Cardiac muscle cell (in vitro differentiated cells and primary cell): ENCODE data around the gene ALPG. TPM values are rescaled to one million over a fixed set of nuclear protein-coding genes. Genes with fewer than 3 reads are reported as not detected.

Experiments used
- DNase-seq, 2 donors: peaks; one replicate each; pipeline versions ENCODE4 v3.0.0 to v3.0.0-alpha.2; 2010 to 2017; ENCODE audit warnings: low read depth in 1 of 2, low spot score in 1 of 2
- H3K27ac ChIP-seq: fragments of 200-600 bp; sonication (generic); 2 replicates; pipeline ENCODE4 v1.5.1; 2016
- H3K27me3 ChIP-seq: fragments of 200-600 bp; sonication (generic); 2 replicates; pipeline ENCODE4 v1.6.0; 2016; ENCODE audit warnings: control low read depth
- H3K36me3 ChIP-seq: fragments of 200-600 bp; sonication (generic); 2 replicates; pipeline ENCODE4 v1.5.1; 2016; ENCODE audit warnings: control low read depth
- H3K4me1 ChIP-seq: fragments of 200-600 bp; sonication (generic); 2 replicates; pipeline ENCODE4 v1.8.1; 2017; ENCODE audit warnings: low read depth, mild to moderate bottlenecking, mixed run types
- H3K4me3 ChIP-seq: fragments of 200-600 bp; sonication (generic); 2 replicates; pipeline ENCODE4 v1.5.1; 2016; ENCODE audit warnings: mild to moderate bottlenecking
- H3K9me3 ChIP-seq: fragments of 200-600 bp; sonication (generic); 2 replicates; pipeline ENCODE4 v1.5.1; 2017; ENCODE audit warnings: low read depth, mild to moderate bottlenecking, control low read depth
- polyA plus RNA-seq: library from polyadenylated mRNA; unstranded; fragments of >200 nt; fragmentation: Nextera tagmentation; extraction: Ambion mirVana; gene quantifications from 2 replicates; pipeline ENCODE4 v1.2.1, GENCODE V29; 2016
- total RNA-seq: library from RNA; depleted of rRNA; stranded (reverse); fragments of >200 nt; gene quantifications from 2 replicates; pipeline ENCODE4 v1.2.3, GENCODE V29; 2016
- TF ChIP-seq, protein P1 (sequence below): IDR thresholded peaks from 2 replicates; pipeline ENCODE4 v1.5.1; 2012; ENCODE audit warnings: low read depth, mild to moderate bottlenecking, low read length

Gene ALPG
- total and polyA plus RNA-seq, 2 experiments from 2014 or later = not detected

DNA sequence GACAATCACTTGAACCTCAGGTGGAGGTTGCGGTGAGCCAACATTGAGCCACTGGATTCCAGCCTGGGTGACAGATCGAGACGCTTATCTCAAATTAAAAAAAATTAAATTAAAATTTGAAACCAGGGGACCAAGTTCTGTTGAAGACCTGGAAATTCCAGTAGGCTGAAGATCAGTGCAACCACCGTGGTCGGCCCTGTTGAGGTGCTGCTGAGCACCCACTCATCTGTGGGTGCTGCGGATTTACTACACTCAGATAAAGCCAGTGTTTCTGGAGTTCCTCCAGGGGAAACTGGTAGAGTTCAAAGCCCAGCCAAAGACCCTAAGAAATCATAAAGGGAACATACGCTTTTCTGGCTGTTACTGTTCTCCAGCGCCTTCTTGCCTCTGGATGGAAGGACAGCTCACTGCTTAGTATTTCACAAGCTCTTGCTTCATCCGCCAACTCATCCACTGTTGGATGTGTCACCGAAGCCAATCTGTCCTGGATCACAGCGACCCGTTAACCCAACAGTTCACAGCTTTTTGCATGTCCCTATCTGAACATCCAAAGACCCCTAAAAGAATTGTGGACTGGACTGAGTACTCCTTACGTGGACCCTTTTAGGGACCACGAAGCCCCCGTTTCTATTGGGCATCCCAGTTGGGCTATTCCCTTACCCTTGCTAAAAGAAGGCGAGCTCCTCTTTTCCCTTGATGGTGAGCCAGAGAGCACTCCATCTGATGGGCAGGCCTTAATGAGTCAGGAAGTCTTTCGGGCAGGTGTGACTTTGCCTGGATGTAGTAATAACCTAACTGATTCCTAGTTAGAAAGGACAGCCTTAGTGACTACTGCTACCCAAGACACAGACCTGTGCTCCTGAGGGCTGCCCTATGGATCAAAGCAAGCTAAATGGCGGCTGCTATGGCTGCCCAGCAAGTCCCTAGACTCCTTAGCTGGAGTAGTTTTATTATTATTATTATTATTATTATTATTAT lies 34.1 kb upstream of the ALPG start:
- H3K9me3 ChIP-seq = no peaks in the 10 kb centered on the region
- TF ChIP-seq, protein P1, sequence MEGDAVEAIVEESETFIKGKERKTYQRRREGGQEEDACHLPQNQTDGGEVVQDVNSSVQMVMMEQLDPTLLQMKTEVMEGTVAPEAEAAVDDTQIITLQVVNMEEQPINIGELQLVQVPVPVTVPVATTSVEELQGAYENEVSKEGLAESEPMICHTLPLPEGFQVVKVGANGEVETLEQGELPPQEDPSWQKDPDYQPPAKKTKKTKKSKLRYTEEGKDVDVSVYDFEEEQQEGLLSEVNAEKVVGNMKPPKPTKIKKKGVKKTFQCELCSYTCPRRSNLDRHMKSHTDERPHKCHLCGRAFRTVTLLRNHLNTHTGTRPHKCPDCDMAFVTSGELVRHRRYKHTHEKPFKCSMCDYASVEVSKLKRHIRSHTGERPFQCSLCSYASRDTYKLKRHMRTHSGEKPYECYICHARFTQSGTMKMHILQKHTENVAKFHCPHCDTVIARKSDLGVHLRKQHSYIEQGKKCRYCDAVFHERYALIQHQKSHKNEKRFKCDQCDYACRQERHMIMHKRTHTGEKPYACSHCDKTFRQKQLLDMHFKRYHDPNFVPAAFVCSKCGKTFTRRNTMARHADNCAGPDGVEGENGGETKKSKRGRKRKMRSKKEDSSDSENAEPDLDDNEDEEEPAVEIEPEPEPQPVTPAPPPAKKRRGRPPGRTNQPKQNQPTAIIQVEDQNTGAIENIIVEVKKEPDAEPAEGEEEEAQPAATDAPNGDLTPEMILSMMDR = no peak
- peaks cover 21% of the 10 kb centered on the region for H3K27me3 ChIP-seq
- H3K4me1 ChIP-seq = no peaks in the 10 kb centered on the region
- H3K4me3 ChIP-seq = no peak overlapping the region
- H3K27ac ChIP-seq = no peak overlapping the region
- DNase-seq = peak in 1 of 2 donors; percentile 54
- no peaks in the 10 kb centered on the region for H3K36me3 ChIP-seq

GRCh38 chr2:232374356-232374755 lies 32.3 kb upstream of the ALPG start:
- no peak for DNase-seq
- Histone ChIP-seq H3K36me3 (no peaks in the 10 kb centered on the region), H3K27ac (no peak overlapping the region), H3K4me1 (no peaks in the 10 kb centered on the region), H3K4me3 (no peak overlapping the region), H3K9me3 (no peaks in the 10 kb centered on the region), H3K27me3 (peaks cover 25% of the 10 kb centered on the region)
- TF ChIP-seq, protein P1 = no peak

- no peak overlapping the region for H3K27ac ChIP-seq
- peaks cover 25% of the 10 kb centered on the region for H3K27me3 ChIP-seq
- no peaks in the 10 kb centered on the region for H3K9me3 ChIP-seq
- TF ChIP-seq, protein P1 = no peak
- DNase-seq = no peak
- no peaks in the 10 kb centered on the region for H3K4me1 ChIP-seq
- H3K36me3 ChIP-seq = no peaks in the 10 kb centered on the region
- H3K4me3 ChIP-seq = no peak overlapping the region
Measured at GRCh38 chr2:232375164-232375563, 31.5 kb upstream of the ALPG start.

DNA sequence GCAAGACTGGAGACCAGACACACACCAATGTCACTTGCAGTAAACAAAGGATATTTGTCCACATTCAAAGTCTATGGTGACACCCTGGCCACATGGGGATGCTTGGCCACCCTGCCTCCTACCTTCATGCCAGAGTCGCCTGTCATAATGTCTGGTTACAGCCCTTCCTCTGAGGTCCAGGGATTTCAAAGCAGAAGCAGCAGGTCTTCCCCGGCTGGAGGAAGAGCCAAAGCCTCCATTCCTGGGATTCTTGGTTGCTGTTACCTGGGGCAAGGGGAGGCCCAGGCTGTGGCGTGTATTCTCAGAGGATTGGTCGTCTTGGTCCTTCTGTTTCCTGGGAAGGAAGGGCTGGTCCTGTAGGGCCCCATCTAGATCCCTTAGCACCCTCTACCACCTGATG lies 30.4 kb upstream of the ALPG start:
- H3K4me1 ChIP-seq = no peaks in the 10 kb centered on the region
- no peaks in the 10 kb centered on the region for H3K9me3 ChIP-seq
- H3K36me3 ChIP-seq = no peaks in the 10 kb centered on the region
- no peak overlapping the region for H3K27ac ChIP-seq
- peaks cover 25% of the 10 kb centered on the region for H3K27me3 ChIP-seq
- TF ChIP-seq, protein P1 = no peak
- no peak for DNase-seq
- no peak overlapping the region for H3K4me3 ChIP-seq

DNA sequence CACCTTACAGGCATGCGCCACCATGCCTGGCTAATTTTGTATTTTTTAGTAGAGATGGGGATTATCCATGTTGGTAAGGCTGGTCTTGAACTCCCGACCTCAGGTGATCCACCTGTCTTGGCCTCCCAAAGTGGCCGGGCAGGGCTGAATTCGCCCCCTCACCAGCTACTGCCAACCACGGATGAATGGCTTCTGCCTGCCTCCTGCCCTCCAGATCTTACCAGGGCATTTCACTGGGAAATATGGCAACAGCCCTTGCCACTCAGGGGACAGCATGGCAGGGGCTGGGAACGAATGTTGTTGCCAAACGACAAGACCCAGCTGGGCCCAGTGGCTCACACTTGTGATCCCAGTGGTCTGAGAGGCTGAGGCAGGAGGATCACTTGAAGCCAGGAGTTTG lies 29.9 kb upstream of the ALPG start:
- Histone ChIP-seq H3K27me3 (peaks cover 26% of the 10 kb centered on the region), H3K9me3 (no peaks in the 10 kb centered on the region), H3K27ac (no peak overlapping the region), H3K4me1 (no peaks in the 10 kb centered on the region), H3K4me3 (no peak overlapping the region), H3K36me3 (no peaks in the 10 kb centered on the region)
- TF ChIP-seq, protein P1 = no peak
- no peak for DNase-seq
